NK-92 (cell line): Measurements from ENCODE around the gene OR7A10.
"Not testable (repeated sequence)": the region's sequence is repeated elsewhere in the genome, so short reads cannot be mapped to it uniquely, and the experiment has no call there.

Experiments
- DNase-seq: peaks from one replicate; lab custom pipeline; 2025; ENCODE audit not compliant: unreplicated experiment; lab: John Stamatoyannopoulos, UW

OR7A10 gene

DNA sequence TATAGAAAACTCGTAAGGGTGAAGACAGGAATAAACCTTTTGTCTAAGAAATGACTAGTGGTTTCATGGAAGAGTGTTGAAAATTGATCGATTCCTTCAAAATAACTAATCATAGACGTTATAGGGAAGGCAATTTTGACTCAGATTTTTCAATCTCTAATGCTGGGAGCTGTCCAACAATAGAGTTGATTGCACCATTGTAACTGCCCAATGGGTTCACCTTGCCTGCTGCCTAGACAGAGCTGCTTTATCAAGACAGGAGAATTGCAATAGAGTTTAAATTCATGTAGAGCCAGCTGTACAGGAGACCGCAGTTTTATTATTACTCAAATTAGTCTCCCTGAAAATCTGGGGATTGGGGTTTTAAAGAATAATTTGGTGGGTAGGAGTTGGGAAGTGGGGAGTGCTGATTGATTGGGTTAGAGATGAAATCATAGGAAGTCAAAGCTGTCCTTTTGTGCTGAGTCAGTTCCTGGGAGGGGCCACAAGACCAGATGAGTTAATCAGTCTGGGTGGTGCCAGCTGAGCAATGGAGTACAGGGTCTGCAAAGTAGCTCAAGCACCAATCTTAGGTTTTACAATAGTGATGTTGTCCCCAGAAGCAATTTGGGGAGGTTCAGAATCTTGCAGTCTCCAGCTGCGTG lies 53.5 kb downstream of the OR7A10 start:
- no peak for DNase-seq

DNA sequence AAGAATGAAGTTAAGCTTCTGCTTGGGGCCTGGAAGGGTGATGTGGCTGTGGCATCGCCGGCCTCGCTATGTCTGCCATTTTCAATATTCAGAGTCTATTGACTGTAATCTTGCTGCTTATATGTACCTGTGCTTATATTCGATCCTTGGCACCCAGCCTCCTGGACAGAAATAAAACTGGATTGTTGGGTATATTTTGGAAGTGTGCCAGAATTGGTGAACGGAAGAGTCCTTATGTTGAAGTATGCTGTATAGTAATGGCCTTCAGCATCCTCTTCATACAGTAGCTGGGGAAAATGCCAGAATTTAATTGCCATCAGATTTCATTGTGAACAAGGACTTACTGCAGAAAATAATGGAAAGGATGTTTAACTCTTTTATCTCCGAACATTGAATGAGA lies 56.5 kb downstream of the OR7A10 start:
- DNase-seq, result not testable (repeated sequence)
